B cell (primary cell): ENCODE measurements around the gene MOB2. TPM values are rescaled to one million over a fixed set of nuclear protein-coding genes. Genes with fewer than 3 reads are reported as not detected.

Source experiments
- ATAC-seq: fragments of 200-7000 bp; cut with Tn5 transposase; one replicate; pipeline ENCODE4 v1.10.0; 2021; ENCODE audit warnings: low read depth, mild to moderate bottlenecking, moderate number of reproducible peaks, moderate library complexity
- CTCF ChIA-PET: fragments of 350-600 bp; sonication (Branson Sonifier 250); formaldehyde crosslinking; loops from one replicate; lab custom pipeline; 2021; ENCODE audit warnings: antibody characterized with exemption, inconsistent platforms; lab: Charles Lee
- POLR2A ChIA-PET: fragments of 350-600 bp; sonication (Branson Sonifier 250); formaldehyde crosslinking; loops from one replicate; lab custom pipeline; 2021; ENCODE audit warnings: antibody characterized with exemption; lab: Charles Lee
- DNase-seq: peaks from one replicate; pipeline ENCODE4 v3.0.0; 2013
- H2AFZ ChIP-seq: 2 replicates; pipeline ENCODE4 v1.6.1; 2012; ENCODE audit warnings: mild to moderate bottlenecking, low read depth, low read length; ENCODE audit not compliant: insufficient read depth, poor library complexity, severe bottlenecking
- H3K27ac ChIP-seq, 2 donors: 1 replicate in 1 of 2; 2 replicates in 1 of 2; pipeline ENCODE4 v1.5.1; 2012 to 2013; ENCODE audit warnings: low read length in 2 of 2, mild to moderate bottlenecking in 2 of 2, moderate library complexity in 1 of 2
- H3K27me3 ChIP-seq, 4 experiments: fragments of 200-600 bp in 1 of 4; sonication (generic) in 1 of 4; replicated peaks in 1 of 4; 1 replicate in 2 of 4; 2 replicates in 2 of 4; pipeline versions ENCODE4 v1.6.1 to v1.7.0; 2013 to 2016; ENCODE audit warnings: low read length in 3 of 4, mild to moderate bottlenecking in 2 of 4, mixed read lengths in 1 of 4, moderate library complexity in 1 of 4; ENCODE audit not compliant: insufficient read depth in 4 of 4, control insufficient read depth in 3 of 4; ENCODE audit errors: control extremely low read depth in 1 of 4
- H3K36me3 ChIP-seq, 2 experiments: replicated peaks in 1 of 2; 1 replicate in 1 of 2; 2 replicates in 1 of 2; pipeline versions ENCODE4 v1.6.1 to v1.7.1; 2013; ENCODE audit warnings: low read length in 1 of 2; ENCODE audit not compliant: insufficient read depth in 2 of 2, control insufficient read depth in 1 of 2; ENCODE audit errors: control extremely low read depth in 1 of 2, extremely low read depth in 1 of 2
- H3K4me1 ChIP-seq, 2 donors: fragments of 200-600 bp in 1 of 2; sonication (generic) in 1 of 2; 1 replicate in 1 of 2; 2 replicates in 1 of 2; pipeline versions ENCODE4 v1.5.1 to v1.6.1; 2013 to 2017; ENCODE audit warnings: low read length in 2 of 2; ENCODE audit not compliant: control insufficient read depth in 2 of 2, insufficient read depth in 2 of 2
- H3K4me2 ChIP-seq: replicated peaks from 2 replicates; pipeline ENCODE3; 2012; ENCODE audit warnings: mild to moderate bottlenecking, low read depth, low read length; ENCODE audit not compliant: poor library complexity, severe bottlenecking
- H3K4me3 ChIP-seq, 5 experiments: fragments of 200-600 bp in 1 of 5; sonication (generic) in 1 of 5; 1 replicate in 3 of 5; 2 replicates in 2 of 5; pipeline versions ENCODE4 v1.5.1 to v1.7.0; 2011 to 2016; ENCODE audit warnings: low read length in 4 of 5, mild to moderate bottlenecking in 4 of 5, low read depth in 2 of 5, control low read depth in 1 of 5, moderate library complexity in 1 of 5; ENCODE audit not compliant: insufficient read depth in 1 of 5; ENCODE audit errors: control extremely low read depth in 1 of 5, extremely low read depth in 1 of 5
- H3K79me2 ChIP-seq: fragments of 200-600 bp; sonication (generic); one replicate; pipeline ENCODE4 v1.6.0; 2016; ENCODE audit warnings: low read length; ENCODE audit not compliant: control insufficient read depth, insufficient read depth
- H3K9ac ChIP-seq: fragments of 200-600 bp; sonication (generic); 2 replicates; pipeline ENCODE4 v1.6.1; 2017; ENCODE audit warnings: mild to moderate bottlenecking, low read length, moderate library complexity
- H3K9me3 ChIP-seq, 3 donors: one replicate each; pipeline versions ENCODE4 v1.6.1 to v1.7.1; 2013; ENCODE audit warnings: low read length in 2 of 3; ENCODE audit not compliant: control insufficient read depth in 2 of 3, insufficient read depth in 1 of 3; ENCODE audit errors: control extremely low read depth in 1 of 3
- H4K20me1 ChIP-seq: 2 replicates; pipeline ENCODE4 v1.6.0; 2012; ENCODE audit warnings: mild to moderate bottlenecking, low read length; ENCODE audit not compliant: insufficient read depth, control insufficient read depth, poor library complexity, severe bottlenecking
- H3K27ac Mint-ChIP-seq: one replicate; pipeline ENCODE4 v1.8.0; 2021; ENCODE audit warnings: mixed read lengths
- H3K27me3 Mint-ChIP-seq: one replicate; pipeline ENCODE4 v1.8.0; 2021; ENCODE audit warnings: mixed read lengths
- H3K4me1 Mint-ChIP-seq: one replicate; pipeline ENCODE4 v1.8.0; 2021; ENCODE audit warnings: mixed read lengths
- H3K4me3 Mint-ChIP-seq: one replicate; pipeline ENCODE4 v1.8.0; 2021; ENCODE audit warnings: mixed read lengths
- H3K9me3 Mint-ChIP-seq: one replicate; pipeline ENCODE4 v1.8.0; 2022; ENCODE audit warnings: mixed read lengths; ENCODE audit not compliant: insufficient read depth
- CTCF ChIP-seq: fragments of 200-600 bp; IDR thresholded peaks from one replicate; pipeline ENCODE4 v1.8.0; 2022; ENCODE audit warnings: antibody characterized with exemption, mild to moderate bottlenecking
- EZH2 ChIP-seq: IDR thresholded peaks from 2 replicates; pipeline ENCODE4 v1.6.1; 2012; ENCODE audit warnings: borderline replicate concordance, low read depth, mild to moderate bottlenecking, moderate library complexity, low read length; ENCODE audit not compliant: insufficient read depth, poor library complexity, severe bottlenecking
- WGBS: methylation state at CpG from one replicate; pipeline ENCODE4 v1.1.5; 2013; ENCODE audit warnings: missing lambda C conversion rate; ENCODE audit not compliant: insufficient coverage; 5-methylcytosine and 5-hydroxymethylcytosine counted together
- intact Hi-C: fragments of 100-400 bp; cut with micrococcal nuclease; formaldehyde crosslinking; loops from one replicate; pipeline ENCODE4 v1.10.0; 2022
- polyA plus RNA-seq: library from polyadenylated mRNA; depleted of rRNA; stranded (reverse); fragments of >200 nt; gene quantifications from 2 replicates; pipeline ENCODE4 v1.2.3, GENCODE V29; 2012
- total RNA-seq, 2 donors: library from RNA; stranded (reverse); fragments of 120-200 nt in 1 of 2; gene quantifications; 1 replicate in 1 of 2; 2 replicates in 1 of 2; pipeline versions ENCODE4 v1.2.3 to v1.2.4, GENCODE V29; 2013 to 2022

Gene MOB2
- total and polyA plus RNA-seq, 2 donors (not counting 1 experiment from before 2014, with no cell fraction given) = 55.7 to 57.6 TPM

DNA sequence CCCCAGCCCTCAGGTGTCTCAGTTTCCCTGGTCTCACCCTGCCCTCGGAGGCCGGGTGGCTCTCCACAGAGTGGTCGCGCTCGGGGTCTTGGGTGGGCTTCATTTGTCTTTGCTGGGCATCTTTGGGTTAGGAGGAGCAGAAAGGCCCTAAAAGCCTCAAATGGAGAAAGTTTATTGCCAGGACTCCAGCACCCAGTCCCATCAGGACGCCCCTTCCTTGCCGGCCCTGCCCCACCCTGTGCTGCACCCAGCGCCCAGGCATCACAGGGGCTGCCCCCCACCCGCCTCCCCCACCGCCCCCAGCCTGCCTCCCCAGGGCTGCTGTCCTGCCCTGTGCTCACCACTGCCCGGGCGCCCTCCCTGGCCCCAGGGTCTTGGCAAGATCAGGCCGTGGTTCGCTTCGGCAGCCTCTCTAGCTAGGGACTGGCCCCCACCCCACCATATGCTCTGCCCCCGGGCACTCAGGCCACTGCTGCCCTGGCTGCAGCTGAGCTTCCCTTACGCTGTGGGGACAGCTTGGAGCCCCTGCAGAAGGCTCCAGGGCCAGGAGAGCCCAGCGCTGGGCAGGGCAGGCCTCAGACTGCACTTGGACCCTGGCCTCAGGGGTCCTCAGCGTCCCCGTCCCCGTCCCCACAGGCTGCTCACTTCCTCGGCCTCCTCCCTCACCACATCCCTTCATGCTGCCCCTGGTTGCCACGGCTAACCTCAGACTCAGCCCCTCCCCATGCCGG, 31.4 kb downstream of the MOB2 start:
- ATAC-seq (no peak), DNase-seq (no peak)
- intact Hi-C loops = no loop called here
- H3K9me3 Mint-ChIP-seq = no peaks in the 10 kb centered on the region
- no peaks in the 10 kb centered on the region for H3K27me3 Mint-ChIP-seq
- no peak overlapping the region for H3K9ac ChIP-seq
- H3K36me3 ChIP-seq = no peaks in the 10 kb centered on the region
- H3K27ac Mint-ChIP-seq = no peak overlapping the region
- H3K27me3 ChIP-seq = no peaks in the 10 kb centered on the region
- no peaks in the 10 kb centered on the region for H3K9me3 ChIP-seq
- no peaks in the 10 kb centered on the region for H3K4me1 ChIP-seq
- H3K79me2 ChIP-seq = no peaks in the 10 kb centered on the region
- POLR2A ChIA-PET = no interaction called here
- H3K4me1 Mint-ChIP-seq = no peaks in the 10 kb centered on the region
- H3K4me3 Mint-ChIP-seq = no peak overlapping the region
- TF ChIP-seq EZH2 (no peak), CTCF (no peak)
- no peak overlapping the region for H3K4me3 ChIP-seq
- no peak overlapping the region for H3K4me2 ChIP-seq
- H3K27ac ChIP-seq = no peak overlapping the region
- no peaks in the 10 kb centered on the region for H4K20me1 ChIP-seq
- 74% methylated on average over 18 of the region's 24 CpGs for WGBS
- no peak overlapping the region for H2AFZ ChIP-seq
- CTCF ChIA-PET = interaction anchor here (2.1 kb wide), 1 partner anchor 120 kb away, joined by 6 read pairs; no protein-coding TSS in a partner anchor

DNA sequence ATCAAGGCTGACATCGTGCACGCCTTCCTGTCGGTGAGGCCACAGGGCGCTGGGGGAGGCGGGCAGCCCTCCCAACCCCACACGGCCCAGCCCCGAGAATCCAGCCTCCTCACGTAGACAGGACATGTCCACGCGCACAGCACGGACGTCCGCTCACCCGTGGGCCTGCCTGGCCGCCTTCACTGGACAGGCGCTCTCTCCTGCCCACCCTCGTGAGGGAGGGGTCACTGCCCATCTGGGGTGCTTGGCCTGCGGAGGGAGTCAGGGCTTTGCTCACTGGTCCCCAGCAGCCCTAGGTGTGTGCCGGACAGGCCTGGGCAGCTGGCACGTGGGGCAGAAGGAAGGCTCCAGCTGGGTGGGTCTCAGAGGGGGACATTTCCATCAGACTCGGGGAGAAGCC, 32.0 kb downstream of the MOB2 start:
- ChIA-PET POLR2A (no interaction called here), CTCF (interaction anchor here (2.1 kb wide), 1 partner anchor 120 kb away, joined by 6 read pairs; no protein-coding TSS in a partner anchor)
- H3K4me2 ChIP-seq = no peak overlapping the region
- H3K79me2 ChIP-seq = no peaks in the 10 kb centered on the region
- no peak overlapping the region for H2AFZ ChIP-seq
- H3K36me3 ChIP-seq = no peaks in the 10 kb centered on the region
- no peaks in the 10 kb centered on the region for H3K27me3 ChIP-seq
- no peaks in the 10 kb centered on the region for H3K4me1 Mint-ChIP-seq
- no peaks in the 10 kb centered on the region for H3K27me3 Mint-ChIP-seq
- H3K9ac ChIP-seq = no peak overlapping the region
- H3K27ac ChIP-seq = no peak overlapping the region
- ATAC-seq (no peak), DNase-seq (no peak)
- no peak overlapping the region for H3K4me3 Mint-ChIP-seq
- TF ChIP-seq CTCF (no peak), EZH2 (no peak)
- no peaks in the 10 kb centered on the region for H4K20me1 ChIP-seq
- H3K4me1 ChIP-seq = no peaks in the 10 kb centered on the region
- H3K9me3 Mint-ChIP-seq = no peaks in the 10 kb centered on the region
- no peak overlapping the region for H3K27ac Mint-ChIP-seq
- intact Hi-C loops = loop anchor here (5.0 kb wide), 1 partner anchor 118 kb away; the partner anchor contains the start of gene DUSP8
- 85% methylated on average over 20 of the region's 21 CpGs for WGBS
- no peaks in the 10 kb centered on the region for H3K9me3 ChIP-seq
- H3K4me3 ChIP-seq = no peak overlapping the region
